T-helper 2 cell treated with Interferon-gamma antibody and Interleukin-4, amounts not matched to agents 100 ng/mL and 5 ng/mL, for 36 hours (primary cell): ENCODE measurements around the gene UMAD1. TPM values are rescaled to one million over a fixed set of nuclear protein-coding genes. Genes with fewer than 3 reads are reported as not detected.

Experiments
- intact Hi-C: fragments of 100-400 bp; cut with micrococcal nuclease; formaldehyde crosslinking; loops from one replicate; pipeline ENCODE4 v1.15.1; 2023
- total RNA-seq: library from RNA; stranded (reverse); gene quantifications from 2 replicates; pipeline ENCODE4 v1.2.3, GENCODE V29; 2022

Gene UMAD1
- total RNA-seq: 12.1 and 14.0 TPM in 2 replicates

DNA sequence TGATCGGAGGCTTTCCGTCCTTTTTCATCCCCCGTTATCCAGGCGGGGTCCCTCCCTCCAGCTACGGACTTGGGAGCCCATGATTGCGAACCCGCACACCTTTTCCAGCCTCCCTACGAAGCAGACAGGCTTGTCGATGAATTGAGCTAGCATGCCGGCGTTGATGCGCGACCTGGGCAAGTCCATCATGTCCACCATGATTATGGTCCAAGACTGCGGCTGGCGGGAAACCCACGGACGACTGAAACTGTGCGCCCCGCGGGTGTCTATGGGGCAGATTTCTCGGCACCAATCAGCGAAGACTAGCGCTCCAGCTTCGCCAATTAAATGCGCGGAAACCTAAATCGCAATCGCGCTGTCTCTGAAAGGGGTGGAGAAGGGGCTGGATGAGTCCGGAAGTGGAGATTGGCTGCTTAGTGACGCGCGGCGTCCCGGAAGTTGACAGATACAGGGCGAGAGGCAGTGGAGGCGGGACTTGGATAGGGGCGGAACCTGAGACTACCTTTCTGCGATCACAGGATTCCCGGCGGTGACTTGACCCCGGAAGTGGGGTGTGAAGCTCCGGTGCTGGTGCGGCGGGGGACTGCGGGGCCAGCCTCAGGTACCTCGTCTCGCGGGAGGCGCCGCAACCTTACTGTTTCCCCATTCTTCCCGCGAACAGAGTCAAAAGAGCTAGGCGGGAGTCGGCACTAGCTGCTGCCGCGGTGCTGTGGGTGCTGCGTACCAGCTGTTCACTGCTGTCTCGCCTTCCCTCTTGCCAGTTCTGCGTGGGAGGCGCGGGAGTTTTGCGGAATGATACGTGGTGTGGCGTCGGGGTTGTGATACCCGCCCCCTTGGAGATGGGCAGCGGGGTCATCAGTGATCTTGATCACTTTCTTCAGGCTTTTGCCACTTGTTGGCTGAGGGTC, at the start of gene UMAD1:
Gene UMAD1 (plus strand): TSS at position 532 of the 908 bp plus-strand sequence. CDS start 32,620 bp downstream, outside the sequence.
- intact Hi-C loops: loop anchor here (1.0 to 5.0 kb wide), 9 partner anchors 13 to 537 kb away; partner anchors contain the start of genes C1GALT1 and GLCCI1

DNA sequence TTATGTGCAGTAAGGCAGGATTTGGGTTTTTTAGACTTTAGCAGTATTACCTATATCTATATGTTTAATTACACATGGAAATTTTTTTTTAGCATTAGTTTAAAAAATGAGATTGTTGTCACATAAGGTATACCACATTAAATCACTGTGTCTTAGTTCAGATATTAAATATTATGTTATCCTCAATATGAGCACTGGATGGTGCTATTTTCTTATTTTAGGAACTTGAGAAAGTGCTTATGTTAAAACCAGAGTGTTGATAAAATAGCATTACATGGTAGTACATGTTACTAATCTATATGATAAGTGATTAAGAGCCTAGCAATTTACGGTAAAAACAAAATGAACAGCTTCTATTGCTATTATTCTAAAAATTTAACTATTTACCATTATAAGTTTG, 45.1 kb upstream of the UMAD1 start:
- intact Hi-C loops: loop anchor here (1.0 to 5.0 kb wide), 4 partner anchors 166 to 702 kb away; no protein-coding TSS in a partner anchor

DNA sequence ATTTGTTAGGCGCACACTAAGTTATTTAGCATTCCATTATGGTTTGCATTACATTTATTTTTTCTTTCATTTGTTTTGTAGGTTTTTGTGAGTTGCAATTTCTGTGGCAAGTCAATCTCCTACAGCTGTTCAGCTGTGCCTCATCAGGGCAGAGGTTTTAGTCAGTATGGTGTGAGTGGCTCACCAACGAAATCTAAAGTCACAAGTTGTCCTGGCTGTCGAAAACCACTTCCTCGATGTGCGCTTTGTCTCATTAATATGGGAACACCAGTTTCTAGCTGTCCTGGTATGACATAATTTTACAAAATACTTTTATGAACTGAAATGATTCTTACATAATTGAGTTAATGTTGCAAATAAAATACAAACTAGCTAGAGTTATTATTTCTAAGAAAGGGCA, 44.4 kb upstream of the UMAD1 start:
- intact Hi-C loops: loop anchor here (5.0 kb wide), 1 partner anchor 701 kb away; no protein-coding TSS in a partner anchor

DNA sequence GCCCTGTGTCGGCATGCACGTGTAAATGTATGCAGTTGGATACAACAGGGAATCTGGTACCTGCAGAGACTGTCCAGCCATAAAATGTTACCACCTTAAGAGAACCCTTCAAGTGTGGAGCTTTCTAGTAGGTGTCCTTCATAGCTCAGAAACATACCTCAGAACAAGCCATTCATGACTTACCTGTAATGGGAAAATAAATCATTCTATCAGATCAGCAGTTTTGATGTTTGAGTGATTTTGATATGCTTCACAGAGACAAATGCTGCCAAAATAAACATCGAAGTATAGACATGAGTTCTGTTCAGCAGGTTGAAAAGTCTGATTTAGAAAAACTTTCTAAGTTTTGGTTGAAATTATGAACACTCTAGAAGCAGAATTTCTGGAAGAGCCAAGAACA, 33.5 kb upstream of the UMAD1 start:
- intact Hi-C loops: no loop called here

DNA sequence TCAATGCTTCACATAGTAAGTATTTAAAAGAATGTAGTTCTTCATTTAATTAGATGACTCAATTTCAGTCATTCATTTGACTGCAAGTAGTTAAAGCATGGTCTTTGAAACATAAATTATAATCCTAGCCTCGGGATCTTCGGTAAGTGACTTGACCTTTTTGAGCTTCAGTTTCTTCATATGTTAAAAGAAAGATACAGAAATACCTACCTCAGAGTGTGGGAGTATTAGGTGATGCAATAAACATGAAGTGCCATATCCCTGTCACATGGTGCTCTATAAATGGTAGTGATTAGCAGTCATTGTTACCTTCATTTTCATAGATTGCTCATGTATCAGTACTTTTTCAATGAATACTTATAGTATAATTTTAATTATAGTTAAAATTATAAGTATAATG, 31.2 kb upstream of the UMAD1 start:
- intact Hi-C loops: no loop called here

DNA sequence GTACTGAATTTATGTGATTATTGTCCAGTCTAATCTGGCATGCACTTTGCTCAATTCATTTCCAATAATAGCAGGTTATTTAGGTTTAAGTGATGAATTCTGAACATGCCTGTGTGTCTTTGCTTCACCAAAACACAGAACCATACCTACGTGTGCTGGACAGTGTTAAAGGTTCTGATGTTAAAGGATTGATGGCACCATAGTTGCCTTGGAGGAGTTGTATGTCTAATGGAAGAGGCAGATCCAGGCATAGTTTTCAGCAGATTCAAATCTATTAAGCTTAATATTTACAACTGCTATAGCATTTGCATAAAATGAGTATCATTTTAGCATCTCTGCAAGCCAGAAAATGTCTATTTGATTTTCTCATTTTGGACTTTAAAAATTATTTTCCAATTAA, 28.0 kb upstream of the UMAD1 start:
- intact Hi-C loops: no loop called here

DNA sequence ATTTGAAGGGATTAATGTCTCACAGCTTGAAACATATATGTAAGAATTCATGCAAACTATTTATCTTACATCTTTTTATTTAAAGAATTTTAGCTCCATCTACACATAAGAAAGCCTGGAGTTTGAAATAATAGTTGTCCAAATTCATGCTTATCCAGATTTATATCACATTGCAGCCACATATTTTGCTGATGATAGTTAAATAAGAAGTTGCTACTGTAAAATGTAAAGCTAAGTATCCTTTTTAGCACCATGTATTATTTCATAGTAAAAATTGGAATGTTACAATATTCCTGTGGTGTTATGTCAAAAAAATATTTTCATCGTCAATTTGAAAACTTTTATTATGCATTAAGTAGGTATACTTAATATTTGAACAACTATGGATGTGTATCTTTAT, 27.3 kb upstream of the UMAD1 start:
- intact Hi-C loops: no loop called here

DNA sequence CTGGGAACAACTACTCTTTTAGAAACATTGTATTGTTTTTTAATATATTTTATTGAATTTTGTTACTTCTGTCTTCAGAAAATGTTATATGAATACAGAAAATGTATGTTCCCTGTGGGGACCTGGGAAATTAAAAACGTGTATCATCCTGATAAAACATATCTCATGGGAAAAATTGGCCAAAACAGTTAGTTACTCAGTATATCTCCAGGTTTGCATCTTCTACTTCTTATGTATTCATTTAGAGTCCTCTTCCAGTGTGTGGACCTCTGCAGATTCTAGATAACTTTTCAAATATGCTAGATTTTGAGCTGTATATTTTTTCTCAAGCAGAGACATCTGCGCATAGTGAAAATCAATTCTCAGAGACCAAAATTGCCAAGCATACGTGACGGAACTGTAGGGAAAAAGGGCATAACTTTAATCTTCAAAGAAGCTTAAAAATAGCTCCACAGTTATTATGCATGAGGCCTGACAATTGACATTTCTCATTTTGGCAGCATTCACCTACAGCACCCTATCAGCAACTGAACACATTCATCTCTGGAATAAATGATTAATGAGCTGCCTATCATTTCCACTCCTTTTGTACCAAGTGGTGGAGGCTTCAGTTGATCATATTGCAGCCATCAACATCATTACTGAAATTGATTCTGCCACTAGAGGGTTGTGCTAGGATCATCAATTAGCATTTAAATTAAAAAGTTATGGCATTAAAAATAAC, 26.4 kb upstream of the UMAD1 start:
- intact Hi-C loops: no loop called here

DNA sequence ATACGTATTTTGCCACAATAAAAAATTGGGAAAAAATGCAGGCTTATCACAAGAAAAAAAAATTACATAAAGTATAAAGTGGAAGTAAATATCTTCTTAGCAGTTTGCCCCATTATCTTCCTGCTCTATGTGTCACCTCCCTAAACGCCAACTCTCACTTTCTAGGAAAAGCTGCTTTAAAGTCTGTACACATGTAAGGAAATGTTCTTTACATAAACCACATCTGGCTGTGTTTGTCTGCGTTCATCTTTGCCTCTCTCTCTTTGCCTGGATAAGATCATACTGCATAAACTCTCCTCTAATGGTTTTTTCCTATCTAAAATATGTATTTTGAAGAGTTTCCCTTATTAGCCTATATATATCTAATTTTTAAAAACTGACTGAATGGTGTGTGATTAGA, 23.0 kb upstream of the UMAD1 start:
- intact Hi-C loops: no loop called here

DNA sequence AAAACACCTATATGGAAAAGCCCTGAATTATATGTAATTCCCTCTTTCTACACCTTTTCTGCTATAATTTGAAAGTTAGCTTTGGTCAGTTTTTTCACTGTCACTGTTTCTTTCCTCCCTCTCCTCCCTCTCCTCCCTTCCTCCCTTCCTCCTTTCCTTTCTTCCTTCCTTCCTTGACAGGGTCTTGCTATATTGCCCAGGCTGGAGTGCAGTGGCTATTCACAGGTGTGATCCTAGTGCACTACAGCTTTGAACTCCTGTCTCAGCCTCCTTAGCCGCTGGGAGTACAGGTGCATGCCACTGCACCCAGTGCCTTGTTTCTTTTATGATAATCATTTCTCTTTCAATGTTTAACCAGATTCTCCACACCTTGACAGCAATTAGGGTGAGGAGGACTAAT, 22.1 kb upstream of the UMAD1 start:
- intact Hi-C loops: no loop called here

DNA sequence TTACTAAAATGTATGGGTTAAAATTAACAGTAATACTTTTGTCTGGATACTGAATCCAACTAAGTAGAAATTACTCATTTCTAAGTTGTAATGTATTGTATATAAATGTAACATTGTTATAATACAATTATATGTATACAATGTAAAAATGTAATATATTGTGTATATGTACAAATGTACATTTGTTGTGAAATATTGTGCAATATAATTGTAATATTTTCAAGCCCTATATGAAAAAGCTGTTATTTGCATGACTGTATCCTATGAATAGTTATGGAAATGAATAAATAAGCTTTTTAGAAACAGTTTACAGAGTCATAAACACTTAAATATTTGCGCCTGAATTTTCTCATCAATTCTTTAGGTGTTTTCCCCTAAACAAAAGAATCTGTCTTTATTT, 20.3 kb upstream of the UMAD1 start:
- intact Hi-C loops: no loop called here

DNA sequence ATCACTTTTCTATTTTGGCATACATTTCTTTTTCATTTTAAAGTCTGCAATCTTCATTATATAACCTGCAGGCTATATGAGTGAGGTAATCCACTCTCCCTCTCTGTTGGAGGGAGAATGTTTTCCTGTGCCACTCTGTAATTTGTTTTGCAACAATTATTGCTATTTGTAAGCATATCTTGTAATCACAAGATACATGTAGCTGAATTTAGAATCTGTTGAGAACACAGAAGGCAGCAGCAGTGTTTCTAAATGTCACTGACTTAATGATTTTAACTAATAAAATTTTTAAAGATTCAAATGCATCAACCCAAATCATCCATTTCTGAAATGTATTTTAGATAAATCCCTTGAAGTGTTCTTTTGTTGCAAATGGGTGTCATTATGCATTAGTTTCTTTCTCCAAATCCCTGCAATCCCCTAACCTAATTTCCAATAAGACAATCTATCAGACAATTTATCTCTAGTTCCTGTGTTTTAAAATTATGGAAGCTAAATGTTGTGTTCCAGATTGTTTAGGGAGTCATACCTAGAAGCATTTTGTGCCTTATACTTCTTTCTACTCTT, 19.8 kb upstream of the UMAD1 start:
- intact Hi-C loops: no loop called here

DNA sequence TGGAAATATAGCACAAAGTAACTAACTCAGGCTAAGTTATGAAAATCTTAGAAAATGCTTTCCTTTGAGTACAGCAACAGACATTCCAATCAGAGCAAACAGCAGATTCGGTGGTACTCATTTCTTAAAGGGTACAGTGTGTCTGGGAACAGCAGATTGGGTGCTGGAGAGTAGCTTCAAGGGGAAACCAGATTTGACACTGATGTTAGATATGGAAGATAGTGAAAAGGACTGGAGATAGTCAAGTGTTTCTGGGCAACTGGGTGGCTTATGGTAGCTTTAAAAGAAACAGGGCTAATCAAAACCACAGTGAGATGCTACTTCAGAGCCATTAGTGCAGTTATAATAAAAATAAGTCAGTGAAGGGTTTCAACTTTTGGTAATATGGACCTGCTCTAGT, 12.1 kb upstream of the UMAD1 start:
- intact Hi-C loops: no loop called here

DNA sequence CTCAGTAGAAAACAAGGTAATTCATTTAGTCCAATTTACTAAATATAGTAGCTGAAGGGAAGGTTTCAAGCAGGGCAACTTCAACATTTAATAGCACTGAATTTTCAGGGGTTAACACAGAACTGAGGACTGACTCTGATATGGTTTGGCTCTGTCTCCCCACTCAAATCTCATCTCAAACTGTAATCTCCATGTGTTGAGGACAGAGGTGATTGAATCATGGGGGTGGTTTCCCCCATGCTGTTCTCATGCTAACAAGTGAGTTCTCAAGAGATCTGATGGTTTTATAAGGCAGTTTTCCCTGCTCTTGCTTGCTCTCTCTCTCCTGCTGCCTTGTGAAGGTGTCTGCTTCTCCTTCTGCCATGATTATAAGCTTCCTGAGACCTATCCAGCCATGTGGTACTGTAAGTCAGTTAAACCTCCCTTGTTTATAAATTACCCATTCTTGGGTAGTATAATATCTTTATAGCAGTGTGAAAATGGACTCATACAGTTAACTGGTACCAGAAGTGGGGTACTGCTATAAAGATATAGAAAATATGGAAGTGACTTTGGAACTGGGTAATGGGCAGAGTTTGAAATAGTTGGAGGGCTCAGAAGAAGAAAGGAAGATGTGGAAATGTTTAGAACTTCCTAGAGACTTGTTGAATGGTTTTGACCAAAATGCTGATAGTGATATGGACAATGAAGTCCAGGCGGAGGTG, 9.8 kb upstream of the UMAD1 start:
- intact Hi-C loops: no loop called here

DNA sequence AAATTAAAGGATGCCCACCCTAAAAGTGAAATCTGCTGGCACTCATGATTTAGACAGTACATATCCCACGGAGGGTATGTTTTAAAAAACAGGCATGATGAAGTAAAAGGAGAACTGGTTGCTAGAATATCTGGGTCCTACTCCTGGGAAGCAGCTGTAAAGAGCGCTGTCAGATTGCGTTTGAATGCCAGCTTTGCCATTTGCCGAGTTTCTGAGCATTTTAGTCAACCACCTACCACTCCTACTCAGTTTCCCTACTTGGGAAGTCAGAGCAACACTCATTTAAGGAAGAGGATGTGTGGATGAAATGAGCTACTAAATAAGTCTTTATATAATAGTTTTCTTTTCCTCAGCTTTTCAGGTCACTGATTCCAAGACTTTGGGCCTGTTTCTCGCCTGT, 1.1 kb upstream of the UMAD1 start:
- intact Hi-C loops: no loop called here

DNA sequence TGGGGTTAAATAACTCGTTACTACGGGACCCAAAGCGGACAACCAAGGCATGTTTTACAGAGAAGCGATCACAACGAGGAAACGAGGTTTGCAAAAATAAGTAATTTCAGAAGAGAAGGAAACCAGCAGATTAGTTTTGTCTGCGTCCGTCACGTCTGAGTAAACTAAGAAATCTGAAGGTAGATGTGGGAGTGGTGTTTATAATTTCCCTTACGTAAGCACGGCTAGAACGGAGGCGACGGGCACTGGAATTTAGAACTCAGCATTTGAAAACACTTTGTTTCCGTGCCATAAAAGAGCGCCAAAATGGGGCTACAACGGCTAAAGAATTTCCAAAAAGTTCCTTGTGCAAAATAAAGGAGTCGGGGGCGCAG, 718 bp upstream of the UMAD1 start:
- intact Hi-C loops: loop anchor here (1.0 to 5.0 kb wide), 9 partner anchors 13 to 537 kb away; partner anchors contain the start of genes C1GALT1 and GLCCI1

DNA sequence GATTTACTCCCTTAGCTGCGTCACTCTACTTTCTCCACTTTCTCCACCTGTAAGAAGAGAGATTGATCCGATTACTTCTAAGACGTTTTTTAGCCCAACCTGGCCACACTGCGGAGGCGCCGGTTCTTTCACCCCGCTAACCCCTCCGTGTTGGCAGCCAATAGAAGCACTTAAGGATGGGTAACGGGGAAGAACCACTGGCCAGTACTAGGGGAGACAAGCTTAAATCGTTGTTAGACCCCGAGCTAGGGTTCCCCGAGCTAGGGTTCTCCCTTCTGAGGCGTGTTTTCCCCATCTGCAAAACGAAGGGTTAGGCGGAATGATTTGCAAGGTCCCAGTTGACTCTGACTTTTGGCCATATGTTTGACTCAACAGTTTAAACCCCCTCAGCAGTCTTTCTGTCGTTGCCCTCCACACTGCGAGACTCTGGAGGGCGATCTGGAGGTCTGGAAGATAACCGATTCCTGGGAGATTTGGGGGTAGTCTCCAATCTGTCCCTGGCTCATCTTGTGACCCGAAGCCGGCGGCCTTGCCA, 644 bp downstream of the UMAD1 start:
- intact Hi-C loops: loop anchor here (5.0 kb wide), 3 partner anchors 36 to 491 kb away; no protein-coding TSS in a partner anchor

DNA sequence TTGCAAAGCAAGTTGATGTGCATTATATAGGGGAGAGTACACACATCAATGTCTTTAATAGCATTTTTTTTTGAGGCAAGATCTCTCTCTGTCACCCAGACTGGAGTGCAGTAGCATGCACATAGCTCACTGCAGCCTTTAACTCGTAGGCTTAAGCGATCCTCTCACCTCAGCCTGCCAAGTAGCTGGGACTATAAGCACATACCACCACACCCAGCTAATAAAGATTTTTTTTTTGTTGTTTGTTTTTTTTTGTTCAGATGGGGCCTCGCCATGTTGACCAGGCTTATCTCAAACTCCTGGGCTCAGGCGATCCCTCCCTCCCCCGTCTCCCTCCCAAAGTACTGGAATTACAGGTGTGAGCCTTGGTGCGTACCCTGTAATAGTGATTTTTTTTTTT, 1.5 kb downstream of the UMAD1 start:
- intact Hi-C loops: loop anchor here (5.0 kb wide), 3 partner anchors 35 to 490 kb away; no protein-coding TSS in a partner anchor

DNA sequence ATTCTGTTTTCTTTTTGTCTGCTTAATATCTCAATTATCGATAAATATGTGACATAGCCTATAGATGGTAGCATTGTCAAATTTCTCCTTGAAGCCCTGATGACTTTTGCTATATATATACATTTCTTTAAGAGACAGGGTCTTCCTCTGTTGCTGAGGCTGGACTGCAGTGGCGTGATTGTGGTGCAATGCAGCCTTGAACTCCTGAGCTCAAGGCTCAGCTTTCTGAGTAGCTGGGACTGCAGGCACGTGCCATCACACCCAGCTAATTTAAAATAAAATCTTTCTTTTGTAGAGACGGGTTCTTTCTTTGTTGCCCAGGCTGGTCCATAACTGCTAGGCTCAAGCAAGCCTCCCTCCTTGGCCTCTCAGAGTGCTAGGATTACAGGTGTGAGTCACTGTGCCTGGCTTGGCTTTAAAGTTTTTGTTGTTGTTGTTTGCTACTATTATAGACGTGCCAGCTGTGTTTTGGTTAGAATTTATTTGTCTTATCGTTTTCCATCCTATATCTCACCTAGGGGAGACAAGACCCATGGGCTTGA, 7.0 kb downstream of the UMAD1 start:
- intact Hi-C loops: no loop called here

DNA sequence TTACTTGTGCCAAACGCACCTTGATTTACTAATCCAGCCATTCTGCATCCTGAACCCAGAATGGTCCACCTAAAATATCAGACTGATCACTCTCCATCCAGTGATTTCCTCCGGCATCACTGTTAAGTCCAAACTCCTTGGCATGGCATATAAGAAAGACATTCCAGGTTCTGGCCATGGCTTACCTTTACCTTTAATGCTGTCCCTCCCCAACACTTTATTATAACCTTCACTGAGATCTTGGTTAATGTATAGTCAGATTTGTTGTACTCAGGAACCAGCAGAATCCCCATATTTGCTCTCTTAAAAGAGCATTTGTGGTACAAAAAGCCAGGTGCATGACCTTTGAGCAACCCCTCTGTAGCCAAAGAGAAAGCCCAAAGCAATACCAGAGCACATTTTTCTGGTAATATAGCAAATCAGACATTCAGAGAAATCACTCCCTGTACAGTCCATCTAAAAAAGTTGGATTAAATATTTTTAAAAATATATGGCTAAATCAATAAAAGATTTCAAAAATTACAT, 10.2 kb downstream of the UMAD1 start:
- intact Hi-C loops: no loop called here
